RPMI7951 (cell line): Measurements from ENCODE around the gene OR6C3. TPM values are rescaled to one million over a fixed set of nuclear protein-coding genes. Genes with fewer than 3 reads are reported as not detected.
"Not testable (repeated sequence)": the region's sequence is repeated elsewhere in the genome, so short reads cannot be mapped to it uniquely, and the experiment has no call there.

Source experiments
- DNase-seq: peaks from one replicate; pipeline ENCODE4 v3.0.0-alpha.2; 2012; ENCODE audit warnings: low read depth
- total RNA-seq: library from RNA; depleted of rRNA; stranded (reverse); fragments of >200 nt; shearing (Covaris generic); gene quantifications from 2 replicates; pipeline ENCODE4 v1.2.3, GENCODE V29; 2014; rRNA removed

Gene OR6C3
- not detected in 2 replicates for total RNA-seq

DNA sequence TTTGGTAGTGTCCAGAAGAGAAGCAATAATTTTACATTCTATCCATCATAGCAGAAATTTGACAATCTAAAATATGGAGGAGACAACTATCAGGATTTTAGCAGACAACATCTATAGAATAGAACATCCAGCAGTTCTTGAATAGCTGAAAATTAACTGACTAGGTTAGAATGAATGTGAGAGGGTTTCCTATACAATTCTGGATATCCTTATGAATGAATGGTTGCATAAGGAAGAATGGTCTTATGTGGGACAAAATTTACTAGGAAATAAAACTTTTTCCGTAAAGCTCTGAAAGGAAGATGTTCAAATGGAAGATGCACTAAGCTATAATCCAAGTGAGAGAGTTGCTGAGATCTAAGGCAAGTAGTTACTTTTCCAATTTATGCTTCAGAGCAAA, at the start of gene OR6C3:
OR6C3 (plus strand) TSS at position 301 of the 400 bp plus-strand sequence. CDS start 955 bp downstream, outside the sequence.
- no peak for DNase-seq

DNA sequence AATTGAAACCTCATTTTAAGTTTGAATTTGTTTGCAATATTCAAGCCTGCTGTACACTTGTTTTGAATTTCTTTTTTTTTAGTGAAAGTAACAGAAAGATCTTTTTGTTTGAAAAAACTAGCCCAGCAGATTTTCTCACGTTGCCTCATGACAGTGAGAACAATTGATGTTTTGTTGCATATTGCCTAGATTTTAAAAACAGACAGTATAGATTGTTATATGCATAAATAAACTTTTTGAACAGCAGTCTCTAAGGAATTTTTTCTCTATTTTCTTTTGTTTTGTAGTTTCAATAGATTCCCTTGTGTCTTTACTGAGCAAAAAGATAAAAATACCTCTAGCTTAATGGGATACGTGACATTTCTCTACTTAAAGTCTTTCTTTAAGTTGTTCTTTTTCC, 49.6 kb upstream of the OR6C3 start:
- DNase-seq = no peak

DNA sequence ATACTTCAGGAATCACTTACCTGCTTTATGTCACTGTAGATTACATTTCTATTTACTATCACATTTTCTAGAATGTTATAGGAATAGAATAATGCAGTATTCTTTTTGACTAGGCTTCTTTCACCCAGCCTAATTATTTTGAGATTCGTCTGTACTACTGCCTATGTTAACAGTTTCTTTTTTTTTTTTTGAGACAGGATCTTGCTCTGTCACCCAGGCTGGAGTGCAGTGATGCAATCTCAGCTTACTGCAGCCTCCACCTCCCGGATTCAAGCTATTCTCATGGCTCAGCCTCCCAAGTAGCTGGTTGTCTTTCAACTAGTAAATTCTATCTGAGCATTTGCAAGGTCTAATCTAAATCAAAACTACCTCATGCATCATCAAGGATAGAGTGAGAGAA, 40.5 kb upstream of the OR6C3 start:
- DNase-seq = no peak

DNA sequence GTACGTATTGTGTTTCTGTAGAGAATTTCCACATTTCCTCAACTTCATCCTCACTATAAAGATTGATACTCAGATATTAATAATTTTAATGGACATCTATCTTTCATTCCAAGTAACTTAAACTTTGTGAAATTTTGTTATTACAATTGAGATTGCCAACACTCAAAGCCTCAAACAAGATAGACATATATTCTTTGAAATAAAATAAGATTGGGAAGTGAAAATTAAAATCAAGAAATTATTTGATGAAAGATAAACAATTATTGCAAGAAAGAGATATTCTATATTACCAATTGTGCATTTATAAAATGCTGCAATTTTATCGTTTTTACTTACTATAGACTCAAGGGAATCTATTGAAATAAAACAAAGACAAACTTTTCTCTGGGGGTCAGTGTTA, 34.1 kb upstream of the OR6C3 start, which contains the start of gene OR6C6:
OR6C6 (minus strand) TSS at position 101 of the 400 bp plus-strand sequence. CDS start 1,337 bp downstream, outside the sequence.
- no peak for DNase-seq

DNA sequence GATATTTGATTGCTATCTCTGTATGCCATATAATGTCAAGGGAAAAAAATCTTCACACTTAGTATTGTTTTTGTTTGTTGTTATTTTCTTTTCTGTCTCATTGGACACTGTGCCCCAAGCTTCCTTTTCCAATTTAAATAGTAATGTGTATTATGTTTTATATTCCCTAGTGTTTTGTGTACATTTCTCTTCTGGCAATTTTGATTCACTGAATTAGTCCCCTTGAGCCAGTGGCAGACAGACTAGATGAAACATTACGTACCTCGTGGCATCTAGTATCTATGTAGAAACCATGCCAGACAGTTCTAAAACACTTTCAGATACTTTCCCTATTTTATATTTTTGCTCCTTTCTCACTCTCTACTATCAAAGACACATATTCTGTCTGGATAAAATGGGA, 16.5 kb upstream of the OR6C3 start, which contains the start of gene OR6C1:
OR6C1 (plus strand) TSS at position 301 of the 400 bp plus-strand sequence. CDS start 6,257 bp downstream, outside the sequence.
- no peak for DNase-seq

DNA sequence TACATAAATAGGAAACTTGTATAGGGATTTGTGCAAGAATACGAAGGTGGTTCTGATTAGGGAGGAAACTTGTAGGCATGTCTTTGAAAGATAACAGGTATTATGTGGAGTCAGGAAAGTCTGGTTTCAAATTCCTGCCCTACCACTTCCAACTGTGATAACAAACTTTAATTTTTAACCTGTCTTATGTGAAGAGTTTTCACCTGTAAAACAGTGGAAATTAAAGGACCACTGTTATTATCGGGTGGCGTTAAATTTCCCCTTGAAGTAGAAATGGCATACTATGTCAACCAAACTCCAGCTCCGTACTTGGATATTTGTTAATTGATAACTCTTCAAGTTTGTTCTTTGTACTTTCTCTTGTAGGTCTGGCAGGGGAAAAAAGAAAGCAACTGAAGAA, 10.3 kb upstream of the OR6C3 start:
- DNase-seq = no peak

DNA sequence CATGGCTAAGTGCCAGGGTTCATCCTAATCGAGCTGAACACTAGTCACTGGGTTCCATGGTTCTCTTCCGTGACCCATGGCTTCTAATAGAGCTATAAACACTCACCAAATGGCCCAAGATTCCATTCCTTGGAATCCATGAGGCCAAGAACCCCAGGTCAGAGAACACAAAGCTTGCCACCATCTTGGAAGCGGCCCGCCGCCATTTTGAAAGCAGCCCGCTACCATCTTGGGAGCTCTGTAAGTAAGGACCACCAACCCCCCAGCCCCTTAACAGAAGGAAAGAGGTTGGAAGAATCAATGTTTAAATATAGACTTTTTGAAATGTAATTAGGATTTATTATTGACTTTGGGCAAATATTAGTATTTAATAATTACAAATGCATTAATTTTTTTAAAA, 4.7 kb upstream of the OR6C3 start:
- DNase-seq = not testable (repeated sequence)

DNA sequence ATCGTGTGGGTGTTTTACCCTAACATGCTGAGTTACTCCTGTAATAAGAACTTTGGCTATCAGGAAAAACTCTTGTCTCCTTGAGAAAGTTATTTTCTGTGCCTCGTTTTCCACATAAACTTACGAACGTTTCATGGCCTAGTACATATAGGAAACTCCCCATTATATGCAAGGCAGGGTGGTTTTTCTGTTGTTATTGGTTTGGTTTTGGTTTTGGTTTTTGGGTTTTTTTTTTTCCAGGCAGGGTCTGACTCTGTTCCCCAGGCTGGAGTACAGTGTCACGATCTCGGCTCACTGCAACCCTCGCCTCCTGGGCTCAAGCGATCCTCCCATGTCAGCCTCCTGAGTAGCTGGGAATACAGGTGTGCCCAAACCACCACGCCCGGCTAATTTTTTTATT, 5.5 kb downstream of the OR6C3 start:
- no peak for DNase-seq

DNA sequence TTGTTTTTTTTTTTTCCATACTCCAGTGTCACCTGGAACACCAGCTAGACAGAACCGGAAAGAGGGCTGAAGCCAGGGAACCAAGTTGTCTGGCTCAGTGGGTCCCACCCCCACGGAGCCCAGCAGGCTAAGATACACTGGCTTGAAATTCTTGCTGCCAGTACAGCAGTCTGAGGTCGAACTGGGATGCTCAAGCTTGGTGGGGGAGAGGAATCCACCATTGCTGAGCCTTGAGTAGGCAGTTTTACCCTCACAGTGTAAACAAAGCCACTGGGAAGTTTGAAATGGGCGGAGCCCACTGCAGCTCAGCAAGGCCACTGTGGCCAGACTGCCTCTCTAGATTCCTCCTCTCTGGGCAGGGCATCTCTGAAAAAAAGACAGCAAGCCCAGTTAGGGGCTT, 24.8 kb downstream of the OR6C3 start:
- not testable (repeated sequence) for DNase-seq

DNA sequence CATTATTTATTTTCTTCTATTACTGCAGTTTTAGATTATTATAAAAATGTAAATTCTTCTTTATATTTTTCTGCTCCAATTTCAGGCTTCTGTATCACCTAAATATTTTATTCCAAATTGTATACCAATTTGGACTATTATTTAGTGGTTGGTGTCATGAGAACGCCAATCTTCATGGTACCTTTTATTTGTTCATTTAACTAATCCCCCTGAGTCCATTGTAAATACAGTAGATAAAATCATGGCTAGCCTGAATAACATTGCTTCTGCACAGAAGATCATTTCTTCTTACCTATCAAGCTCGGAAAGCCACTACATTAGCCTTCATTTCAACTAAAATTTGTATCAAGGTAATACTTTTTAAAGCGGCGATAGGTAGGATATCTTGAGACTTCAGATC, 32.1 kb downstream of the OR6C3 start, which contains the start of gene OR6C75:
OR6C75 (plus strand) TSS at position 301 of the 400 bp plus-strand sequence. CDS start 2,136 bp downstream, outside the sequence.
- DNase-seq = no peak

DNA sequence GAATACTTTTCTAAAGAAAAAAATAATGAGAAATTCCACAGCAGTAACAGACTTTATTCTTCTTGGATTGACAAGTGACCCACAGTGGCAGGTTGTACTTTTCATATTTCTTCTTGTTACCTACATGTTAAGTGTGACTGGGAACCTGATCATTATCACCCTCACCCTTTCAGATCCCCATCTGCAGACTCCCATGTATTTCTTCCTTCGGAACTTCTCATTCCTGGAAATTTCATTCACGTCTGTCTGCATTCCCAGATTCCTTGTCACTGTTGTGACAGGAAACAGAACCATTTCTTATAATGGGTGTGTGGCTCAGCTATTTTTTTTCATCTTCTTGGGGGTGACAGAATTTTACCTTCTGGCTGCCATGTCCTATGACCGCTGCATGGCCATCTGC, 34.5 kb downstream of the OR6C3 start:
- no peak for DNase-seq

DNA sequence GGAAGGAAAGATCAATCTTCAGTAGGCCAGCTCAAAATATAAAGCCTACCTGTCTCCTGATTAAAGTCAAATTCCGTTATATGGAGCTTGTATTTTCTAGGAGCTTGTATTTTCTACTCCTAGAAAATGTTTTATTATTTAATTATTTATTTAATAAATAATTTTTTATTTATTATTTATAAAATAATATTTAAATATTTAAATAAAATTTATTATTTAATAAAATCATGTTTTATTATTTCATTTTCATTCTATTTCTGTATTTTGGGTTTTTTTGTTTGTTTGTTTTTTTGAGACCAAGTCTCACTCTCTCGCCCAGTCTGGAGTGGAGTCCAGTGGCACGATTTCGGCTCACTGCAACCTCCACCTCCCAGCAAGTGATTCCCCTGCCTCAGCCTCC, 42.0 kb downstream of the OR6C3 start:
- DNase-seq = no peak

Other genes starting within 250 kb of the OR6C3 start
- gene OR9K2, start 204.3 kb upstream of the OR6C3 start, total RNA-seq = not detected in 2 replicates
- gene OR10A7, start 109.7 kb upstream of the OR6C3 start, total RNA-seq = not detected in 2 replicates
- gene OR6C74, start 86.1 kb upstream of the OR6C3 start, total RNA-seq = not detected in 2 replicates
- gene OR6C6, start 34.2 kb upstream of the OR6C3 start, total RNA-seq = not detected in 2 replicates
- gene OR6C1, start 16.4 kb upstream of the OR6C3 start, total RNA-seq = not detected in 2 replicates
- gene OR6C75, start 32.2 kb downstream of the OR6C3 start, total RNA-seq = not detected in 2 replicates
- not detected in 2 replicates for gene OR6C65, start 69.8 kb downstream of the OR6C3 start, total RNA-seq
- not detected in 2 replicates for gene OR6C76, start 95.5 kb downstream of the OR6C3 start, total RNA-seq
- gene OR6C2, start 113.3 kb downstream of the OR6C3 start, total RNA-seq = not detected in 2 replicates
- gene OR6C70, start 139.4 kb downstream of the OR6C3 start, total RNA-seq = not detected in 2 replicates
- not detected in 2 replicates for gene OR6C68, start 161.6 kb downstream of the OR6C3 start, total RNA-seq
- gene OR6C4, start 218.9 kb downstream of the OR6C3 start, total RNA-seq = not detected in 2 replicates
- not detected in 2 replicates for gene OR2AP1, start 241.7 kb downstream of the OR6C3 start, total RNA-seq